ENCODE measurements around the gene STK24. TPM values are rescaled to one million over a fixed set of nuclear protein-coding genes. Genes with fewer than 3 reads are reported as not detected.

STK24 gene
- total RNA-seq, 3 donors from 2014 or later: 135 to 152 (median 142) TPM

GRCh38 chr13:98443800-98444325, 133.0 kb downstream of the STK24 start:
- no peak overlapping the region for H3K4me3 Mint-ChIP-seq
- H3K36me3 Mint-ChIP-seq (ENCODE audit: insufficient read depth): peaks cover 4% of the 10 kb centered on the region
- no peaks in the 10 kb centered on the region for H3K27me3 Mint-ChIP-seq (ENCODE audit: low read depth)
- no peaks in the 10 kb centered on the region for H3K9me3 Mint-ChIP-seq
- DNase-seq: no peak
- ATAC-seq: no peak
- H3K4me1 Mint-ChIP-seq (ENCODE audit: low read depth): peaks cover 12% of the 10 kb centered on the region

- Mint-ChIP-seq H3K27me3 (ENCODE audit: low read depth) (no peaks in the 10 kb centered on the region), H3K4me3 (no peak overlapping the region), H3K36me3 (ENCODE audit: insufficient read depth) (peaks cover 4% of the 10 kb centered on the region), H3K9me3 (no peaks in the 10 kb centered on the region), H3K4me1 (ENCODE audit: low read depth) (peaks cover 12% of the 10 kb centered on the region)
- no peak for ATAC-seq
- no peak for DNase-seq
Measured at GRCh38 chr13:98443329-98443728, 133.6 kb downstream of the STK24 start.

- H3K4me3 Mint-ChIP-seq: no peak overlapping the region
- ATAC-seq: no peak
- DNase-seq: no peak
- H3K27me3 Mint-ChIP-seq (ENCODE audit: low read depth): no peaks in the 10 kb centered on the region
- peaks cover 12% of the 10 kb centered on the region for H3K4me1 Mint-ChIP-seq (ENCODE audit: low read depth)
- H3K9me3 Mint-ChIP-seq: no peaks in the 10 kb centered on the region
- peaks cover 4% of the 10 kb centered on the region for H3K36me3 Mint-ChIP-seq (ENCODE audit: insufficient read depth)
Measured at GRCh38 chr13:98442391-98443230, 134.3 kb downstream of the STK24 start.

- H3K4me1 Mint-ChIP-seq (ENCODE audit: low read depth): peaks cover 12% of the 10 kb centered on the region
- ATAC-seq (no peak), DNase-seq (no peak)
- no peaks in the 10 kb centered on the region for H3K9me3 Mint-ChIP-seq
- H3K36me3 Mint-ChIP-seq (ENCODE audit: insufficient read depth): no peaks in the 10 kb centered on the region
- H3K27me3 Mint-ChIP-seq (ENCODE audit: low read depth): no peaks in the 10 kb centered on the region
- no peak overlapping the region for H3K4me3 Mint-ChIP-seq
Measured at GRCh38 chr13:98441056-98441676, 135.7 kb downstream of the STK24 start.

GRCh38 chr13:98440390-98441055, 136.4 kb downstream of the STK24 start:
- ATAC-seq (no peak), DNase-seq (no peak)
- Mint-ChIP-seq H3K27me3 (ENCODE audit: low read depth) (no peaks in the 10 kb centered on the region), H3K4me1 (ENCODE audit: low read depth) (peaks cover 11% of the 10 kb centered on the region), H3K4me3 (no peak overlapping the region), H3K36me3 (ENCODE audit: insufficient read depth) (no peaks in the 10 kb centered on the region), H3K9me3 (no peaks in the 10 kb centered on the region)

- Mint-ChIP-seq H3K9me3 (no peaks in the 10 kb centered on the region), H3K36me3 (ENCODE audit: insufficient read depth) (no peaks in the 10 kb centered on the region), H3K4me3 (no peak overlapping the region), H3K27me3 (ENCODE audit: low read depth) (no peaks in the 10 kb centered on the region), H3K4me1 (ENCODE audit: low read depth) (peaks cover 5% of the 10 kb centered on the region)
- ATAC-seq (no peak), DNase-seq (no peak)
Measured at GRCh38 chr13:98439896-98440295, 137.0 kb downstream of the STK24 start.

- peaks cover 2% of the 10 kb centered on the region for H3K4me1 Mint-ChIP-seq (ENCODE audit: low read depth)
Measured at GRCh38 chr13:98439126-98439828, 137.6 kb downstream of the STK24 start.

GRCh38 chr13:98438246-98439125, 138.4 kb downstream of the STK24 start:
- DNase-seq (no peak), ATAC-seq (no peak)
- no peaks in the 10 kb centered on the region for H3K4me1 Mint-ChIP-seq (ENCODE audit: low read depth)
- no peak overlapping the region for H3K4me3 Mint-ChIP-seq
- no peaks in the 10 kb centered on the region for H3K9me3 Mint-ChIP-seq
- no peaks in the 10 kb centered on the region for H3K36me3 Mint-ChIP-seq (ENCODE audit: insufficient read depth)
- no peaks in the 10 kb centered on the region for H3K27me3 Mint-ChIP-seq (ENCODE audit: low read depth)

More at GRCh38 chr13:98439126-98439828, 137.6 kb downstream of the STK24 start:
- no peaks in the 10 kb centered on the region for H3K9me3 Mint-ChIP-seq
- no peaks in the 10 kb centered on the region for H3K27me3 Mint-ChIP-seq (ENCODE audit: low read depth)
- H3K4me3 Mint-ChIP-seq: no peak overlapping the region
- DNase-seq (no peak), ATAC-seq (no peak)
- H3K36me3 Mint-ChIP-seq (ENCODE audit: insufficient read depth): no peaks in the 10 kb centered on the region

- no peaks in the 10 kb centered on the region for H3K4me1 Mint-ChIP-seq (ENCODE audit: low read depth)
- no peaks in the 10 kb centered on the region for H3K36me3 Mint-ChIP-seq (ENCODE audit: insufficient read depth)
- no peaks in the 10 kb centered on the region for H3K9me3 Mint-ChIP-seq
- ATAC-seq (no peak), DNase-seq (no peak)
- no peak overlapping the region for H3K4me3 Mint-ChIP-seq
- H3K27me3 Mint-ChIP-seq (ENCODE audit: low read depth): peaks cover 6% of the 10 kb centered on the region
Measured at GRCh38 chr13:98436233-98436910, 140.5 kb downstream of the STK24 start.

GRCh38 chr13:98435376-98435775, 141.5 kb downstream of the STK24 start:
- DNase-seq: no peak
- Mint-ChIP-seq H3K36me3 (ENCODE audit: insufficient read depth) (no peaks in the 10 kb centered on the region), H3K4me1 (ENCODE audit: low read depth) (no peaks in the 10 kb centered on the region), H3K27me3 (ENCODE audit: low read depth) (peaks cover 6% of the 10 kb centered on the region), H3K4me3 (no peak overlapping the region), H3K9me3 (no peaks in the 10 kb centered on the region)
- ATAC-seq: no peak

GRCh38 chr13:98434060-98434459, 142.8 kb downstream of the STK24 start:
- H3K4me1 Mint-ChIP-seq (ENCODE audit: low read depth): no peaks in the 10 kb centered on the region
- no peaks in the 10 kb centered on the region for H3K9me3 Mint-ChIP-seq
- no peaks in the 10 kb centered on the region for H3K36me3 Mint-ChIP-seq (ENCODE audit: insufficient read depth)
- ATAC-seq (no peak), DNase-seq (no peak)
- peaks cover 8% of the 10 kb centered on the region for H3K27me3 Mint-ChIP-seq (ENCODE audit: low read depth)
- no peak overlapping the region for H3K4me3 Mint-ChIP-seq

GRCh38 chr13:98433654-98434053, 143.3 kb downstream of the STK24 start:
- Mint-ChIP-seq H3K4me3 (no peak overlapping the region), H3K9me3 (no peaks in the 10 kb centered on the region), H3K36me3 (ENCODE audit: insufficient read depth) (no peaks in the 10 kb centered on the region), H3K27me3 (ENCODE audit: low read depth) (peaks cover 12% of the 10 kb centered on the region), H3K4me1 (ENCODE audit: low read depth) (no peaks in the 10 kb centered on the region)
- no peak for ATAC-seq
- DNase-seq: no peak

GRCh38 chr13:98432638-98433037, 144.3 kb downstream of the STK24 start:
- no peak for ATAC-seq
- Mint-ChIP-seq H3K4me1 (ENCODE audit: low read depth) (no peaks in the 10 kb centered on the region), H3K9me3 (no peaks in the 10 kb centered on the region), H3K36me3 (ENCODE audit: insufficient read depth) (no peaks in the 10 kb centered on the region), H3K27me3 (ENCODE audit: low read depth) (peaks cover 18% of the 10 kb centered on the region), H3K4me3 (no peak overlapping the region)
- no peak for DNase-seq

All from activated T-cell treated with anti-CD3 and anti-CD28 coated beads, Interleukin-2, amount 50 U/mL, for 4 hours (primary cell).